ENCODE results near the gene PLCB2. TPM values are rescaled to one million over a fixed set of nuclear protein-coding genes. Genes with fewer than 3 reads are reported as not detected.

Gene PLCB2
- polyA plus RNA-seq, 1 donor from 2014 or later = 7.4 TPM

GRCh38 chr15:40287968-40288367, 19.8 kb downstream of the PLCB2 start:
- Histone ChIP-seq H3K79me2 (replicated peaks; ENCODE audit: insufficient read depth, low read length) (no peaks in the 10 kb centered on the region), H3K27me3 (ENCODE audit: insufficient read depth, low read depth, low read length) (peaks cover 15% of the 10 kb centered on the region), H3F3A (ENCODE audit: insufficient read depth, low read length, poor library complexity, severe bottlenecking) (no peaks in the 10 kb centered on the region), H3K27ac (ENCODE audit: low read length) (no peak overlapping the region), H3K9ac (ENCODE audit: low read length) (no peak overlapping the region), H3K4me2 (ENCODE audit: low read length) (no peak overlapping the region), H2AFZ (ENCODE audit: low read depth, low read length) (no peak overlapping the region), H4K20me1 (ENCODE audit: insufficient read depth) (no peaks in the 10 kb centered on the region), H3K9me3 (ENCODE audit: low read length) (no peaks in the 10 kb centered on the region), H3K36me3 (ENCODE audit: insufficient read depth, low read length) (no peaks in the 10 kb centered on the region), H3K4me3 (ENCODE audit: low read length) (no peak overlapping the region), H3K9me2 (ENCODE audit: insufficient read depth, low read length) (no peaks in the 10 kb centered on the region)
- TF ChIP-seq RAD21 (conservative IDR thresholded peaks at IDR 0.05) (no peak), TAF1 (IDR thresholded peaks at IDR 0.05; ENCODE audit: low read depth) (no peak), REST (IDR thresholded peaks at IDR 0.05; ENCODE audit: borderline replicate concordance) (no peak), POLR2AphosphoS5 (IDR thresholded peaks at IDR 0.05) (no peak), CTCF (IDR thresholded peaks at IDR 0.05; ENCODE audit: poor library complexity, severe bottlenecking) (no peak), EZH2 (IDR thresholded peaks at IDR 0.05; ENCODE audit: borderline replicate concordance, insufficient read depth, low read length, poor library complexity, severe bottlenecking) (no peak), SMC3 (conservative IDR thresholded peaks at IDR 0.05; ENCODE audit: poor library complexity) (no peak), EP300 (conservative IDR thresholded peaks at IDR 0.05; ENCODE audit: poor library complexity, severe bottlenecking) (no peak), MXI1 (conservative IDR thresholded peaks at IDR 0.05; ENCODE audit: poor library complexity, severe bottlenecking) (no peak)

- Histone ChIP-seq H3K4me3 (ENCODE audit: low read length) (no peak overlapping the region), H3K27ac (ENCODE audit: low read length) (no peak overlapping the region), H3K4me2 (ENCODE audit: low read length) (no peak overlapping the region), H3K9me2 (ENCODE audit: insufficient read depth, low read length) (no peaks in the 10 kb centered on the region), H3K27me3 (ENCODE audit: insufficient read depth, low read depth, low read length) (peaks cover 20% of the 10 kb centered on the region), H3K9ac (ENCODE audit: low read length) (no peak overlapping the region), H4K20me1 (ENCODE audit: insufficient read depth) (no peaks in the 10 kb centered on the region), H3K36me3 (ENCODE audit: insufficient read depth, low read length) (no peaks in the 10 kb centered on the region), H2AFZ (ENCODE audit: low read depth, low read length) (no peak overlapping the region), H3F3A (ENCODE audit: insufficient read depth, low read length, poor library complexity, severe bottlenecking) (no peaks in the 10 kb centered on the region), H3K9me3 (ENCODE audit: low read length) (no peaks in the 10 kb centered on the region), H3K79me2 (replicated peaks; ENCODE audit: insufficient read depth, low read length) (no peaks in the 10 kb centered on the region)
- no peak for TF ChIP-seq REST (IDR thresholded peaks at IDR 0.05; ENCODE audit: borderline replicate concordance)
- TF ChIP-seq EP300 (conservative IDR thresholded peaks at IDR 0.05; ENCODE audit: poor library complexity, severe bottlenecking) = no peak
- no peak for TF ChIP-seq MXI1 (conservative IDR thresholded peaks at IDR 0.05; ENCODE audit: poor library complexity, severe bottlenecking)
- no peak for TF ChIP-seq EZH2 (IDR thresholded peaks at IDR 0.05; ENCODE audit: borderline replicate concordance, insufficient read depth, low read length, poor library complexity, severe bottlenecking)
- no peak for TF ChIP-seq TAF1 (IDR thresholded peaks at IDR 0.05; ENCODE audit: low read depth)
- TF ChIP-seq SMC3 (conservative IDR thresholded peaks at IDR 0.05; ENCODE audit: poor library complexity) = no peak
- TF ChIP-seq CTCF (IDR thresholded peaks at IDR 0.05; ENCODE audit: poor library complexity, severe bottlenecking) = no peak
- no peak for TF ChIP-seq POLR2AphosphoS5 (IDR thresholded peaks at IDR 0.05)
Observed at GRCh38 chr15:40287505-40287904, 20.2 kb downstream of the PLCB2 start.
